GM04504 (cell line): ENCODE measurements around the gene SLC30A10.
"Not testable (repeated sequence)": the region's sequence is repeated elsewhere in the genome, so short reads cannot be mapped to it uniquely, and the experiment has no call there.

Experiments
- DNase-seq: peaks from one replicate; pipeline ENCODE4 v3.0.0-alpha.2; 2012; ENCODE audit warnings: low read depth

The SLC30A10 gene

GRCh38 chr1:219927956-219928790 lies at the start of gene SLC30A10:
SLC30A10 (minus strand) TSS chr1:219928557; CDS start chr1:219928440, 117 bp downstream.
- no peak for DNase-seq

DNA sequence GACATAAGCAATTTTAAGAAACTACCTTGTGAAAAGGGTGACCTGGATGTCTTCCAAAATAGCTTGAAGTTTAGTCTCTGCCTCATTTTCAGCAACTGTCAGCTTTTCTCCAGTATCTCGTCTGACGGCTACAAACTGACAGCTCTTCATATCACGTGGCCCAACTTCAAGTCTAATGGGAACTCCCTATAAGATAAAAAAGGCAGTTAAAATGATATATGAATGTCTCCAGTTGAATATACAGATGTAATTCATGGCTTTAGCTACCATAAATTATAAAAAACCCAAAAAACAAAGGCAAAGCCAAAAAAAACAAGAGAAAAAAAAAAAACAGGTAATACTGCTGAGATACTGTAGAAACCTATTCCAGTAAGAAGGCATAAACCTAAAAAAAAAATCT lies 44.9 kb upstream of the SLC30A10 start:
- DNase-seq: no peak

GRCh38 chr1:219967361-219967760 lies 39.0 kb upstream of the SLC30A10 start:
- DNase-seq: no peak

DNA sequence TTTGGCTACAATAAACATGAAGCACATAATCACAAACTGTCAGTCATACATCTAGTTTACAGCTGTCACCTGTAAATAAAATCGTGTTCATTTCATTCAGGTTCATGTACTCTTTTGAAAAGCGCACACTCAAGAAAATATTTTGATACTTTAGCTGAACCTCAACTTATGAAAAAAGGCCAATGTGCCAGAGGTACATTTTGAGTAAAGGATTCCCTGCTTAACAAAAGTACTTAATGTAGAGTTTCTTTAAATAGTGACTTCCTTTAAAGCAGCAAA lies 37.7 kb upstream of the SLC30A10 start:
- DNase-seq: no peak

- no peak for DNase-seq
These were observed 37.1 kb upstream of the SLC30A10 start for GRCh38 chr1:219965285-219966070.

GRCh38 chr1:219963432-219963831 lies 35.1 kb upstream of the SLC30A10 start:
- DNase-seq: no peak

DNA sequence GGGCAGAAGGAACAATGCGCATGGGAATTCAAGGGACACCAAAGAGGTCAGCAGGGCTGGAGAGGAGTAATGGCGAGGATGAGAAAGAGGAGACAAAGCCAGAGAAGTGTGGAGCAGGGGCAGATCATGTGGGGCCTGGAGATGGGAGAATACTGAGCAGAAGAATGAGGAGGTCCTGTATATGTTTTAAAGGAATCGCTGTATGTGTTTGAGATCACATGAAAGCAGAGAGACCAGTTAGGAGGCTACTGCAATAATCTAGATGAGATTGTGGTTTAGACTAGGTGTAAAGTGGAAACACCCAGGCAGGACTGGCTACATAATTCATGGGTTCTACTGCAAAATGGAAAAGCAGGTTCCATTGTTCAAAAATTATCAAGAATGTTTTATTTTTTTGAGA lies 33.3 kb upstream of the SLC30A10 start:
- no peak for DNase-seq

GRCh38 chr1:219959540-219960203 lies 31.3 kb upstream of the SLC30A10 start:
- no peak for DNase-seq

DNA sequence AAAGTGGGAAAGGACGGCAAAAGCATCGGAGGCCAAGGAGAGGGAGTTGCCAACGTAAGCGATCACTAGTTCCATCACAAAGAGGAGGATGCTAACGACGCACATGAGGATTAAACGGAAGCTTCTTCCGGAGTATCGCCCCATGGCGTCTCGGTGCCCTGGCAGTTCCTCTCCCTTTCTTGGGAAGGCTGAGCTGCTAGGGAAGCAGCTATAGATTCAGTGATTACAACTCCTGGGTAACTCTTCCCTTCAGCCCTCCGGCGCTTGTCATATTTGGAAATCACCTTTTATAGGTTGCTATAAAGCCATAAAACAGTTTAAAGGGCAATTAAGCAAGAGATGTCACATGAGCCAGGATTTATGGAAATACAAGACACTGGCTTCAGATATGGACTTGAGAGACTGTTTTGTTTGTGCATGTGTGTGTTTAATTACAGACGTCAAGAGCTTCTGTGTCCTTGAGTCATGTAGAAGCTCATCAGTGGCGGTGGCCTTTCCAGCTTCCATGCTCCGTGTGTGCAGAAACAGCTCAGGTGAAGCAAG lies 30.6 kb upstream of the SLC30A10 start:
- no peak for DNase-seq

DNA sequence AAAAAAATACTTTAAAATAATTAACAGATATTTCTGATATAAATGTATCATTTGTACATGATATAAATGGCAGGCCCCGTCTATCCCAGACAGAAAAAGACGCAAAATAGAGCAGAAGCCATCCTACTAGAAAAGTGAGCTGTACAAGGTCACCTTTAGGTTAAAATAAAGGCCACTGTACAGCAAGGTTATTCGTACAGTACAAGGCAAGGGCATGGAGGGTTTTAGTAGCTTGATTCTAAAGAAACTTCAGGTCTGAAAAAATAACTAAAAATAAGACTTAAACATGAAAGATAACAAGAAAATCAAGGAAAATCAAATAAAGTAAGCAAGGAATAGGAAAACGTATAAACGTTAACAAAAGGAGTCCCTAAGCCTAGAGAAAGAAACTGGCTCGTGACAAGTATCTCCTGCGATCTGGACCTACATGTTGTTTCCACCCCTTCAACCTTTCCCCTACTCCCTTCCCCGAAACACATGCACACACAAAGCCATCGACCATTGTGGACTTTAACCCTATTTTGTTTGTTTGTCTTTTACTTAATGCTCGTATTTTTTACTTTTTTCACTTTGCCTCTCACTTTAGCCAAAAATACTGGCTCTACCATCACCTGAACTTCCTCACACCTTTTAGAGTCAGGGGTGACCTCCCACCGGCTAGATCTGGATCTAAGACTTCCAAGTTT lies 26.5 kb upstream of the SLC30A10 start:
- no peak for DNase-seq

- no peak for DNase-seq
These were observed 25.7 kb upstream of the SLC30A10 start for GRCh38 chr1:219954052-219954451.

- DNase-seq: no peak
These were observed 24.0 kb upstream of the SLC30A10 start for GRCh38 chr1:219952361-219952760.

GRCh38 chr1:219949227-219949626 lies 20.9 kb upstream of the SLC30A10 start:
- DNase-seq: not testable (repeated sequence)

DNA sequence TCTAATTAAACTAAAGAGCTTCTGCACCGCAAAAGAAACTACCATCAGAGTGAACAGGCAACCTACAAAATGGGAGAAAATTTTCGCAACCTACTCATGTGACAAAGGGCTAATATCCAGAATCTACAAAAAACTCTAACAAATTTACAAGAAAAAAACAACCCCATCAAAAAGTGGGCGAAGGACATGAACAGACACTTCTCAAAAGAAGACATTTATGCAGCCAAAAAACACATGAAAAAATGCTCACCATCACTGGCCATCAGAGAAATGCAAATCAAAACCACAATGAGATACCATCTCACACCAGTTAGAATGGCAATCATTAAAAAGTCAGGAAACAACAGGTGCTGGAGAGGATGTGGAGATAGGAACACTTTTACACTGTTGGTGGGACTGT lies 20.4 kb upstream of the SLC30A10 start:
- DNase-seq: not testable (repeated sequence)

- no peak for DNase-seq
These were observed 17.4 kb upstream of the SLC30A10 start for GRCh38 chr1:219945795-219946194.

DNA sequence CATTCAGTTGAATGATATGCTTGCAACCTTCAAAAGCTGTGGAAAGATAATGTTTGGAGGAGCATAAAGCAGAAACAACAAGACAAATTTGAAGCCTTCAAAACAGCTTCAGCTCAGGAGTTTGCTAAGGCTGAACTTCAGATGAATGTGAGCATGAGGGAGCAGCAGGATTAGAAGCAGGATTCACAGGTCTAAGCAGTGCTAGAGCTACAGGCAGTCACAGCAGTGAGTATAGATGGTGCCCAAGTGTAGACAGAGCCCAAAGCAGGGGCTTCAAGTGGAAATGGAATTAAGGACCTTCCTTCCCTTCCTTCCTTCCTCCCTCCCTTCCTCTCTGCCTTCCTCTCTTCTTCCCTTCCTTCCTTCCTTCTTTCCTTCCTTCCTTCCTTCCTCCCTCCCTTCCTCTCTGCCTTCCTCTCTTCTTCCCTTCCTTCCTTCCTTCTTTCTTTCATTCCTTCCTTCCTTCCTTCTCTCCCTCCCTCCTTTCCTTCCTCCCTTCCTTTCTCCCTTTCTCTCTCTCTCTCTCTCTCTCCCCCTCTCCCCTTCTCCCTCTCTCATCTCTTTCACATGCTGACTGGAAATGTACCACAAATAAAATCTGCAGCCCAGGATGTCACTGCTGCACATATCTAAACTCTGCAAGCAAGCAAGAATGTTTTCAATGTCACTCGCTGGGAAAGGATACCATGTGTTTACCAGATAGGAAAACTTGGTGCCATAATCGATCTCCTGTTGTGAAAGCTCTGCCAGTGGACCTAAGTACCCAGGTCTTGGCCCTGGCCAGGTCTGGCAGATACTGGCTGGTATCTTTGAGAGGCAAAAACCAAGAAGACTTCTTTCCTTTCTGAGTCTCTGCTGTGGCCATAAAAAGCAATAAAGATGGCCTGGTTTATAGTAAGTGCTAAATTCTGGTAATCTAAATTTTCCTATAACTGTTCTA lies 13.1 kb upstream of the SLC30A10 start:
- no peak for DNase-seq

DNA sequence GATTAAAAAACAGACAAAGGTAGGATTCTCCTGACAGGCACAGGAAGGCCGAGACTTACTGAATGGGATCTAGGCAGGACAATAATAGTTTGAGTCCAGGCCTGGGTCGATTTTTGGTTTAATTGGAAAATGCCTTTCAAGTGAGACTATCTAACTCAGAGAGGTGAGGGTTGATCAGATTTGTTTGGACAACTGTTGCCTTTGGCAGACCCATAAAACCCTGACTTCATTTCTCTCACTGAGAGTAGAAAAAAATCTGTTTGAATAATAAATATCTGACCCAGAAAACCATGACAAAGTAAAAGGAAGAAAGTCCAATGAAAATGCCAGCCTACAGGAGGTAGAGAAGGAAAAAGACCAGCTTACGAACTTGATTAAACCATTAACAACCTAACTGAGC lies 12.3 kb upstream of the SLC30A10 start:
- no peak for DNase-seq

DNA sequence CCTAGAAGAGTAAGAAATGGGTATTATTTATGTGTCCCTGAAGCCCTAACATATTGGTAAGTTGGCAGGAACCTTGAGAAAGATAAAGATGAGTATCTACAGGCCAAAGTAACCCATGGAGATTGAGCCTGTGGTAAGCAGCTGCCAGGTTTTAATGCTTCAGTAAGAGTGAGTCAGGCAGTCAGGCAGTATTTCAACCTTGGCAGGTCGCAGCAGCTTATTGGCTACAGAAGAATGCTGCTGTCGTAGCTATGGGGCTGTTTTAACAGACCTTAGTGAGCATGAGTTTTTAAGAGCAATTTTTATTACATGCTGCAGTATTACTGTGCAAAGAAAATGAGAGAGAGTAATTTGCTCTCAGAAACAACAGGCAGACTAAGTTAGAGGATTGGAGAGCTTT lies 10.3 kb upstream of the SLC30A10 start:
- DNase-seq: peak; percentile 60

- not testable (repeated sequence) for DNase-seq
These were observed 5.4 kb upstream of the SLC30A10 start for GRCh38 chr1:219933763-219934162.

GRCh38 chr1:219931033-219931432 lies 2.7 kb upstream of the SLC30A10 start:
- no peak for DNase-seq

GRCh38 chr1:219928791-219929118 lies 398 bp upstream of the SLC30A10 start:
- no peak for DNase-seq
